OCI-LY7 (cell line): ENCODE results near the gene LATS1.

Experiments used
- CTCF ChIP-seq: fragments of 200-600 bp; sonication (generic); conservative IDR thresholded peaks from 2 replicates; pipeline ENCODE4 v1.5.1; 2014; ENCODE audit warnings: mild to moderate bottlenecking, antibody characterized with exemption, low read length, moderate library complexity, mixed read lengths
- EZH2phosphoT487 ChIP-seq: fragments of 200-600 bp; sonication (generic); IDR thresholded peaks from 2 replicates; pipeline ENCODE4 v1.6.1; 2018; ENCODE audit warnings: low read depth, borderline replicate concordance, mild to moderate bottlenecking, mixed run types, antibody characterized with exemption, low read length, moderate library complexity, mixed read lengths

- TF ChIP-seq CTCF = no peak
- TF ChIP-seq EZH2phosphoT487 = no peak
These were observed 43.5 kb upstream of the LATS1 start for GRCh38 chr6:149761438-149761837.
